ENCODE data around the gene CSAD.

Gene CSAD

GRCh38 chr12:53170215-53170614, 10.5 kb downstream of the CSAD start:
- TF ChIP-seq CTCF (IDR thresholded peaks at IDR 0.05), result no peak

DNA sequence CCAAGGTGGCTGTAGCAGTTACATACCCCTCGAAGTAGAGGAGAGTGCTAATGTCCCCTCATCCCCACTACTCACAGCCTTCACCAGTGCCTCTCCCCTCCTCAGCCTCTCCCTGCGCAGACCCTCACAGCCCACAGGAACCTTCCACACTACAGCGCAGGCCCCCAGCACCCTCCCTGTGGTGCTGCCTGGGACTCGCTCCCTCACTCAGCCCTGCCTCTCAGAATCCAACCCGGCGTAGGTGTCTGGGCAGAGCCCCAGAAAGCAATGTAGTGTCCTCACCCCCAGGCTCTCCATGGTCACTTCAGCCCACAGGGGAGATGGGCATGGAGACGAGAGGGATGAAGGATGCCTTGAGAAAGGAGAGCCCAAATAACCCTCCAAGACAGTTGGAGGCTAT, 11.1 kb downstream of the CSAD start:
- no peak for TF ChIP-seq CTCF (IDR thresholded peaks at IDR 0.05)

DNA sequence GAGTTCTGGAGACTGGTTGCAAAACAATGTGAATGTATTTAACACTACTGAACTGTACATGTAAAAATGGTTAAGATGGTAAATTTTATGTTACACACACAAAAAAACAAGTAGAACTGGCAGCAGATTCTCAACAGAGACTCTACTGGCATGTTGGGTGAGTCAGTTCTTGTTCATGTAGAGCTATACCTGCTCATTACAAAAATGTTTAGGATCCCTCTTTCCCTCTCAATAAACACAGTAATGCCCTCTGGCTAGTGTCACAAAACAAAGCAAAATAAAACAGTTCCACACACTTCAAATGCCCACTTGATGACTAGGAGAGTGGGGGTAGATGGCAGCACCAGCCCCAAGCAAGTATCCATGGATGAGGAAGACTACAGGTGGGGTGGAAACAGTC, 13.9 kb downstream of the CSAD start:
- no peak for TF ChIP-seq CTCF (IDR thresholded peaks at IDR 0.05)

- no peak for TF ChIP-seq CTCF (IDR thresholded peaks at IDR 0.05)
Observed at GRCh38 chr12:53161119-53161911, 19.4 kb downstream of the CSAD start.

GRCh38 chr12:53160673-53161072, 20.1 kb downstream of the CSAD start:
- TF ChIP-seq CTCF (IDR thresholded peaks at IDR 0.05), result no peak

DNA sequence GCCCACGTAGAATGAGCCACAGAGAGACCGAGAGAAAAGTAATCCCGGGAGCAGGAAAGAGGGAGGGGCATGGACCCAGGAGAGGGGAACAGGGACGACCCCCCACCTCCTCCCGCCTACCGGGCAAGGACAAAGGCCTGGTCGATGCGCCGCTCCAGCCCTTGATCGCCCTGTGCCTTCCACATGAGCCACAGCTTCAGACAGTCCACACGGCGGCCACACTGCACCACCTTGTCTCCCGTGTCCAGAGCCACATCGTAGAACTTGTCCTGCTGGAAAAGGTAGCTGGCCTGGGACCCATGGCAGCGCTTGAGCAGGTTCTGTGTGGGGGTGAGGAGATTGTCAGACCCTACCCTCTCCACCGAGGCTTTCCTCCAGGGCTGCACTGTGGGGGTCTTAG, 20.7 kb downstream of the CSAD start:
- TF ChIP-seq CTCF (IDR thresholded peaks at IDR 0.05), result no peak

DNA sequence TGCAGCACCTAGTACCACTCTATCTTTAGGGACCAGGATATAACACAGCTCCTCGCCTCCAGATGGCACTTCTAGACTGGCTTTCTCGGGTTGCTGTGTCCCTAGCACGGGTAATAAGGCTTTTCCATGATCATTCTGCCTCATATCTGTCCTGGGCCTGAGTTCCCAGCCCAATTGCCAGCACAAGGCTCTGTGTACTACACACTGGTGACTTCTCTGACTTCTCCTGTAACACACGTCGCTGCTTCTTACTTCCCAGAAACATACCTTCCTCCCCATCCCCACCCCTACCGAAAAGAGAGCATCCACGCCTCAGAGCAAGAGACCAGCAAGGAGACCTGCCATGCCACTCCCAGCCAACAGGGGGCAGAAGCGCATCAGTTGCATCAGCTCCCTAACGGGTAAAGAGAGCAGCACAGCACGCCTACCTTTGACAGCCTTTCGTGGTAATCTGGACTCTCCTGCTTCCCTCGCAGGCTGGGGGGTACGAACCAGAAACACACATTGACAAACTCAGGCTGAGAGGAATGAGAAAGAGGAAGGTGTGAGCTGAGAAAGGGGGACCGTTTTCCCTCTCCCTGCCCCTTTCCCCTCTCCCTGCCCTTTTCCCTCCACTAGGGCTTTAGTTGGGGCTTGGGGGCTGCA, 21.4 kb downstream of the CSAD start:
- peak; percentile 99 for TF ChIP-seq CTCF (IDR thresholded peaks at IDR 0.05)

All from LNCAP (cell line).